CD4-positive, alpha-beta T cell (primary cell): Measurements from ENCODE around the gene LANCL1. TPM values are rescaled to one million over a fixed set of nuclear protein-coding genes. Genes with fewer than 3 reads are reported as not detected.
A peak's percentile ranks its signal among the peaks of the same experiment; 100 is the strongest.

Experiments
- ATAC-seq: fragments of 200-7000 bp; cut with Tn5 transposase; one replicate; pipeline ENCODE4 v1.10.0; 2022; ENCODE audit warnings: mild to moderate bottlenecking; ENCODE audit not compliant: poor library complexity
- CTCF ChIA-PET: fragments of 350-600 bp; sonication (Branson Sonifier 250); formaldehyde crosslinking; loops from one replicate; lab custom pipeline; 2021; ENCODE audit warnings: antibody characterized with exemption, inconsistent platforms; lab: Charles Lee
- POLR2A ChIA-PET: fragments of 350-600 bp; sonication (Branson Sonifier 250); formaldehyde crosslinking; loops from one replicate; lab custom pipeline; 2021; ENCODE audit warnings: antibody characterized with exemption, inconsistent platforms; lab: Charles Lee
- DNase-seq, 14 experiments: peaks; one replicate each; pipeline ENCODE4 v3.0.0-alpha.2; 2013 to 2020; ENCODE audit warnings: mixed read lengths in 2 of 14
- H3K27ac ChIP-seq, 2 donors: one replicate each; pipeline versions ENCODE4 v1.5.1 to v1.7.0; 2013; ENCODE audit warnings: low read length in 2 of 2, low read depth in 1 of 2, mild to moderate bottlenecking in 1 of 2
- H3K27me3 ChIP-seq, 2 experiments: 1 replicate in 1 of 2; 2 replicates in 1 of 2; pipeline versions ENCODE4 v1.6.1 to v1.7.0; 2013; ENCODE audit warnings: low read length in 2 of 2, control low read depth in 1 of 2, mild to moderate bottlenecking in 1 of 2, moderate library complexity in 1 of 2; ENCODE audit not compliant: insufficient read depth in 2 of 2, control insufficient read depth in 1 of 2
- H3K36me3 ChIP-seq: one replicate; pipeline ENCODE4 v1.6.1; 2013; ENCODE audit warnings: low read length, control low read depth; ENCODE audit not compliant: insufficient read depth
- H3K4me1 ChIP-seq: one replicate; pipeline ENCODE4 v1.6.1; 2013; ENCODE audit warnings: low read length, control low read depth; ENCODE audit not compliant: insufficient read depth
- H3K4me3 ChIP-seq: one replicate; pipeline ENCODE4 v1.5.1; 2013; ENCODE audit warnings: mild to moderate bottlenecking, low read length, moderate library complexity
- H3K9me3 ChIP-seq, 2 experiments: 1 replicate in 1 of 2; 2 replicates in 1 of 2; pipeline versions ENCODE4 v1.6.1 to v1.7.0; 2013; ENCODE audit warnings: low read length in 2 of 2, mild to moderate bottlenecking in 2 of 2, control low read depth in 1 of 2, moderate library complexity in 1 of 2; ENCODE audit not compliant: control insufficient read depth in 1 of 2, insufficient read depth in 1 of 2
- H3K27ac Mint-ChIP-seq: one replicate; pipeline ENCODE4 v1.8.0; 2020; ENCODE audit warnings: mixed read lengths
- H3K27me3 Mint-ChIP-seq: one replicate; pipeline ENCODE4 v1.8.0; 2021; ENCODE audit warnings: mixed read lengths
- H3K36me3 Mint-ChIP-seq: one replicate; pipeline ENCODE4 v1.8.0; 2021; ENCODE audit warnings: low read depth, mixed read lengths
- H3K4me1 Mint-ChIP-seq: one replicate; pipeline ENCODE4 v1.8.0; 2021; ENCODE audit warnings: low read depth, mixed read lengths
- H3K4me3 Mint-ChIP-seq: one replicate; pipeline ENCODE4 v1.8.0; 2020; ENCODE audit warnings: mild to moderate bottlenecking, mixed read lengths
- H3K9me3 Mint-ChIP-seq: one replicate; pipeline ENCODE4 v1.8.0; 2020; ENCODE audit warnings: mixed read lengths
- CTCF ChIP-seq: fragments of 200-600 bp; IDR thresholded peaks from one replicate; pipeline ENCODE4 v1.8.0; 2022; ENCODE audit warnings: antibody characterized with exemption, mild to moderate bottlenecking
- intact Hi-C, 2 experiments: fragments of 100-400 bp; cut with DNase I in 1 of 2; cut with micrococcal nuclease in 1 of 2; formaldehyde crosslinking; loops; one replicate each; pipeline versions ENCODE4 v1.15.1 to v1.9.0; 2023 to 2025; cut with DNase I, micrococcal nuclease
- total RNA-seq, 174 experiments: library from RNA in 2 of 174; stranded (reverse) in 2 of 174; gene quantifications; one replicate each; pipeline ENCODE4 v1.2.3 and lab custom pipeline; 2021 to 2026

The LANCL1 gene
- total RNA-seq, 2 experiments from 2014 or later: 22.4 to 23.3 TPM

- H3K27me3 Mint-ChIP-seq: no peaks in the 10 kb centered on the region
- ChIA-PET POLR2A (no interaction called here), CTCF (no interaction called here)
- H3K4me3 Mint-ChIP-seq: no peak overlapping the region
- H3K27ac ChIP-seq: no peak overlapping the region
- peaks cover 0 to 5% of the 10 kb centered on the region in 2 experiments for H3K9me3 ChIP-seq
- H3K36me3 ChIP-seq: peaks cover 27% of the 10 kb centered on the region
- H3K9me3 Mint-ChIP-seq: peaks cover 5% of the 10 kb centered on the region
- DNase-seq (peak in 3 of 14 experiments; percentile 16 to 34 (median 25)), ATAC-seq (peak; percentile 34)
- H3K4me1 ChIP-seq: no peaks in the 10 kb centered on the region
- peaks cover 89% of the 10 kb centered on the region for H3K36me3 Mint-ChIP-seq
- intact Hi-C loops: no loop called here
- H3K27me3 ChIP-seq: no peaks in the 10 kb centered on the region
- H3K4me1 Mint-ChIP-seq: peaks cover 35% of the 10 kb centered on the region
- peak; percentile 87 for TF ChIP-seq CTCF
- H3K27ac Mint-ChIP-seq: no peak overlapping the region
- no peak overlapping the region for H3K4me3 ChIP-seq
Measured at GRCh38 chr2:210445116-210445707, 31.3 kb downstream of the LANCL1 start.

- Histone ChIP-seq H3K4me3 (no peak overlapping the region), H3K27me3 (no peaks in the 10 kb centered on the region), H3K36me3 (peaks cover 43% of the 10 kb centered on the region), H3K4me1 (no peaks in the 10 kb centered on the region), H3K9me3 (peaks cover 0 to 5% of the 10 kb centered on the region in 2 experiments), H3K27ac (no peak overlapping the region)
- no peak for TF ChIP-seq CTCF
- Mint-ChIP-seq H3K4me1 (peaks cover 20% of the 10 kb centered on the region), H3K9me3 (peaks cover 4% of the 10 kb centered on the region), H3K36me3 (peaks cover 89% of the 10 kb centered on the region), H3K27me3 (no peaks in the 10 kb centered on the region), H3K4me3 (no peak overlapping the region), H3K27ac (no peak overlapping the region)
- intact Hi-C loops: no loop called here
- ATAC-seq (no peak), DNase-seq (no peak)
- CTCF ChIA-PET: no interaction called here
- POLR2A ChIA-PET: no interaction called here
Measured at GRCh38 chr2:210443527-210443926, 33.0 kb downstream of the LANCL1 start.

GRCh38 chr2:210442878-210443277 lies 33.7 kb downstream of the LANCL1 start:
- H3K27ac Mint-ChIP-seq: no peak overlapping the region
- peaks cover 4% of the 10 kb centered on the region for H3K9me3 Mint-ChIP-seq
- Histone ChIP-seq H3K4me3 (no peak overlapping the region), H3K36me3 (peaks cover 46% of the 10 kb centered on the region), H3K9me3 (peaks cover 0 to 2% of the 10 kb centered on the region in 2 experiments), H3K27ac (no peak overlapping the region), H3K27me3 (no peaks in the 10 kb centered on the region), H3K4me1 (no peaks in the 10 kb centered on the region)
- H3K27me3 Mint-ChIP-seq: no peaks in the 10 kb centered on the region
- intact Hi-C loops: no loop called here
- H3K36me3 Mint-ChIP-seq: peaks cover 89% of the 10 kb centered on the region
- H3K4me1 Mint-ChIP-seq: peaks cover 13% of the 10 kb centered on the region
- ATAC-seq: no peak
- H3K4me3 Mint-ChIP-seq: no peak overlapping the region
- no peak for DNase-seq
- TF ChIP-seq CTCF: no peak
- CTCF ChIA-PET: no interaction called here
- POLR2A ChIA-PET: no interaction called here
